ENCODE data around the gene KRT71. TPM values are rescaled to one million over a fixed set of nuclear protein-coding genes. Genes with fewer than 3 reads are reported as not detected.

The KRT71 gene
- total RNA-seq (2014; rRNA removed) (not detected in 2 replicates), Bru-seq, nascent RNA (not detected), BruChase-seq, experiment 1, labeled RNA remaining after a 6-hour chase (not detected), BruChase-seq, experiment 2, labeled RNA remaining after a 2-hour chase (not detected)
- long read RNA-seq = 0 reads

DNA sequence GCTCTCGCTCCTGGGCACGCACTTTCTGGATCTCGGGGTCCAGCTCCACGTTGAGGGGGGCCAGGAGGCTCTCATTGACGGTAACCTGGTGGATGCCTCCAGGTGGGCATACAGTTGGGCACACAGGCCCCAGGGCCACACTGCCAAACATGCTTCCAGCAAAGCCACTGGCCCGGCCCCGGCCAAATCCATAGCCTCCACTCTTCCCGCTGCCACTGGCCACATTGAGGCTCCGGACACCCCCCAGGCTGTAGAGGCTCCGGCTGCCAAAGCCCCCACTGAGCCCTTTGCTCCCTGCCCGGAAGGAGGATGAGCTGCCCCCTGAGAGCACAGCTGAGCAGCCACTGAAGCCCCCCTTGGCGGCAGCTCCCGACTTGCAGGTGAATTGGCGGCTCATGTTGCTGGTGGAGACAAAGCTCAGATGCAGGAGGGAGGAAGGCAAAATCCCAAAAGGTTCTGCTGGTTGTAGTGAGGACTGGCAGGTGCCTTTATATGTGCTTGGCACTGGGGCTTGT lies at the start of gene KRT71:
Gene KRT71 (minus strand): TSS at position 465 of the 515 bp plus-strand sequence. CDS start 68 bp downstream, at position 397.
- no peaks in the 10 kb centered on the region for H4K20me1 ChIP-seq (ENCODE audit: low read length)
- no peak within 1 kb of the TSS for H3K4me3 ChIP-seq (ENCODE audit: low read length)
- CTCF ChIA-PET = no interaction called here
- intact Hi-C loops (cut with micrococcal nuclease) = no loop called here
- DNase-seq (no peak), ATAC-seq (no peak)
- no peak within 1 kb of the TSS for H3K4me2 ChIP-seq (ENCODE audit: low read length)
- peaks cover 48% of the 10 kb centered on the region for H3K27me3 ChIP-seq (ENCODE audit: low read length)
- H3K9me3 ChIP-seq (ENCODE audit: low read length) = no peaks in the 10 kb centered on the region
- H3K79me2 ChIP-seq (ENCODE audit: low read length) = no peaks in the 10 kb centered on the region
- TF ChIP-seq EZH2phosphoT487 (IDR thresholded peaks at IDR 0.05; ENCODE audit: borderline replicate concordance, low read length) (no peak), EZH2 (IDR thresholded peaks at IDR 0.05; ENCODE audit: low read length, unreplicated experiment) (no peak)
- TF ChIP-seq, protein P1, sequence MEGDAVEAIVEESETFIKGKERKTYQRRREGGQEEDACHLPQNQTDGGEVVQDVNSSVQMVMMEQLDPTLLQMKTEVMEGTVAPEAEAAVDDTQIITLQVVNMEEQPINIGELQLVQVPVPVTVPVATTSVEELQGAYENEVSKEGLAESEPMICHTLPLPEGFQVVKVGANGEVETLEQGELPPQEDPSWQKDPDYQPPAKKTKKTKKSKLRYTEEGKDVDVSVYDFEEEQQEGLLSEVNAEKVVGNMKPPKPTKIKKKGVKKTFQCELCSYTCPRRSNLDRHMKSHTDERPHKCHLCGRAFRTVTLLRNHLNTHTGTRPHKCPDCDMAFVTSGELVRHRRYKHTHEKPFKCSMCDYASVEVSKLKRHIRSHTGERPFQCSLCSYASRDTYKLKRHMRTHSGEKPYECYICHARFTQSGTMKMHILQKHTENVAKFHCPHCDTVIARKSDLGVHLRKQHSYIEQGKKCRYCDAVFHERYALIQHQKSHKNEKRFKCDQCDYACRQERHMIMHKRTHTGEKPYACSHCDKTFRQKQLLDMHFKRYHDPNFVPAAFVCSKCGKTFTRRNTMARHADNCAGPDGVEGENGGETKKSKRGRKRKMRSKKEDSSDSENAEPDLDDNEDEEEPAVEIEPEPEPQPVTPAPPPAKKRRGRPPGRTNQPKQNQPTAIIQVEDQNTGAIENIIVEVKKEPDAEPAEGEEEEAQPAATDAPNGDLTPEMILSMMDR (conservative IDR thresholded peaks at IDR 0.05; ENCODE audit: low read depth, low read length) = no peak
- H3F3A ChIP-seq (ENCODE audit: low read length, unreplicated experiment) = no peaks in the 10 kb centered on the region
- H3K4me1 ChIP-seq (ENCODE audit: insufficient read depth, low read length) = no peaks in the 10 kb centered on the region
- H3K36me3 ChIP-seq (ENCODE audit: low read depth, low read length) = no peaks in the 10 kb centered on the region
- POLR2A ChIA-PET (ENCODE audit: unreplicated experiment) = no interaction called here
- no peak within 1 kb of the TSS for H3K27ac ChIP-seq (ENCODE audit: low read length)
- no peak within 1 kb of the TSS for H2AFZ ChIP-seq (ENCODE audit: low read length)
- no peak within 1 kb of the TSS for H3K9ac ChIP-seq (ENCODE audit: low read length)
- H3K9me2 ChIP-seq (replicated peaks; ENCODE audit: low read length) = no peaks in the 10 kb centered on the region
- no TSS peak for BruUV-seq (replicated peaks)

DNA sequence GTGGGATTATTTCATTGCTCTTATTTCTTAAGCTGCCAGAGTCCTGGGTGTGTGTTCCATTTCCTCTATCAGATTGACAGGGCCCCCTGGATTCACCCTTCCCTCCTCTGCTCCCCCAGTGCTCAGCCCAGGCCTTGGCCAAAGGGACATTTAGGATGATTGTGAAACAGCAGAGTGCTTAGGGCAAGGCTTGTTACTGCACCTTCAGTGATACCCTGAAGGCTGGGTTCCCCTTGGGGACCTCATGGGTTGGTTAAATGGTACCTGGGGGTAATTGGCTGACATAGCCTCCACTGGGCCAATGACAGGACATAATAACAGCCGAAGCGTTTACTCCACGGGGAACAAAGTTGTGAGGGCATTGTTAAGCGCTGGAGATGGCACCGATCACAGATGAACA lies 49.6 kb upstream of the KRT71 start:
- TF ChIP-seq EZH2phosphoT487 (IDR thresholded peaks at IDR 0.05; ENCODE audit: borderline replicate concordance, low read length) (no peak), EZH2 (IDR thresholded peaks at IDR 0.05; ENCODE audit: low read length, unreplicated experiment) (no peak)
- TF ChIP-seq, protein P1 (conservative IDR thresholded peaks at IDR 0.05; ENCODE audit: low read depth, low read length) = no peak
- ATAC-seq (no peak), DNase-seq (no peak)
- no peaks in the 10 kb centered on the region for H3F3A ChIP-seq (ENCODE audit: low read length, unreplicated experiment)
- BruUV-seq (replicated peaks) = no TSS peak
- no peak overlapping the region for H3K4me2 ChIP-seq (ENCODE audit: low read length)
- H3K4me3 ChIP-seq (ENCODE audit: low read length) = no peak overlapping the region
- POLR2A ChIA-PET (ENCODE audit: unreplicated experiment) = no interaction called here
- no peaks in the 10 kb centered on the region for H3K9me2 ChIP-seq (replicated peaks; ENCODE audit: low read length)
- H3K79me2 ChIP-seq (ENCODE audit: low read length) = no peaks in the 10 kb centered on the region
- CTCF ChIA-PET = no interaction called here
- H3K36me3 ChIP-seq (ENCODE audit: low read depth, low read length) = no peaks in the 10 kb centered on the region
- peaks cover 20% of the 10 kb centered on the region for H3K27me3 ChIP-seq (ENCODE audit: low read length)
- no peaks in the 10 kb centered on the region for H4K20me1 ChIP-seq (ENCODE audit: low read length)
- H2AFZ ChIP-seq (ENCODE audit: low read length) = no peak overlapping the region
- no peaks in the 10 kb centered on the region for H3K9me3 ChIP-seq (ENCODE audit: low read length)
- H3K4me1 ChIP-seq (ENCODE audit: insufficient read depth, low read length) = no peaks in the 10 kb centered on the region; the same call in 1 of the 2 replicates
- intact Hi-C loops (cut with micrococcal nuclease) = no loop called here
- H3K27ac ChIP-seq (ENCODE audit: low read length) = no peak overlapping the region
- no peak overlapping the region for H3K9ac ChIP-seq (ENCODE audit: low read length)

DNA sequence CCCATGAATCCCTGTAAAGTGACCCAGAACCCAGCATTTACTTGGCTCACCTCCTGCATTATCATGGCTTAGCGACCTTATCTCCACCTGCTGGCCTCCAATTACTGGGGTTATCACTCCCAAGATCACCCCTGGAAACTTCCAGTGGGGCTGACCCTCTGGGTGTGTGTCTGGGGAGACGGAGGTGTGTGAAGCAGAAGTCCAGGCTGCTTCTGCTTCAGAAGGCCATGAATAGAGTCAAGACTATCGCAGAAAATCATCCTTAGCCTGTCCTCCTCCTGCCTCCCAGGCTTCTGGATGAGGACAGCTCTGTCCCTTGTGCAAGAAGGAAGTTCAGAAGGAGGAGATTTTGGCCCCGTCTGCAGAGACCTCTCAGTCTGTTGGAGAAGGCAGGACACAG lies 48.7 kb upstream of the KRT71 start:
- ATAC-seq = no peak
- peaks cover 24% of the 10 kb centered on the region for H3K27me3 ChIP-seq (ENCODE audit: low read length)
- BruUV-seq (replicated peaks) = no TSS peak

More for the DNA sequence above, 48.7 kb upstream of the KRT71 start:
- ChIA-PET CTCF (no interaction called here), POLR2A (ENCODE audit: unreplicated experiment) (no interaction called here)
- H3K4me3 ChIP-seq (ENCODE audit: low read length) = no peak overlapping the region
- H3K9me3 ChIP-seq (ENCODE audit: low read length) = no peaks in the 10 kb centered on the region
- no peak overlapping the region for H3K4me2 ChIP-seq (ENCODE audit: low read length)
- no peaks in the 10 kb centered on the region for H4K20me1 ChIP-seq (ENCODE audit: low read length)
- no peak overlapping the region for H3K27ac ChIP-seq (ENCODE audit: low read length)
- TF ChIP-seq, protein P1 (conservative IDR thresholded peaks at IDR 0.05; ENCODE audit: low read depth, low read length) = no peak
- TF ChIP-seq EZH2 (IDR thresholded peaks at IDR 0.05; ENCODE audit: low read length, unreplicated experiment) (no peak), EZH2phosphoT487 (IDR thresholded peaks at IDR 0.05; ENCODE audit: borderline replicate concordance, low read length) (no peak)
- H3F3A ChIP-seq (ENCODE audit: low read length, unreplicated experiment) = no peaks in the 10 kb centered on the region
- no peak overlapping the region for H2AFZ ChIP-seq (ENCODE audit: low read length)
- H3K36me3 ChIP-seq (ENCODE audit: low read depth, low read length) = no peaks in the 10 kb centered on the region
- H3K79me2 ChIP-seq (ENCODE audit: low read length) = no peaks in the 10 kb centered on the region
- intact Hi-C loops (cut with micrococcal nuclease) = no loop called here
- H3K9me2 ChIP-seq (replicated peaks; ENCODE audit: low read length) = no peaks in the 10 kb centered on the region
- DNase-seq = no peak
- H3K4me1 ChIP-seq (ENCODE audit: insufficient read depth, low read length) = no peaks in the 10 kb centered on the region; the same call in 1 of the 2 replicates
- H3K9ac ChIP-seq (ENCODE audit: low read length) = no peak overlapping the region
